Stimulated activated CD4-positive, alpha-beta T cell treated with anti-CD3 and anti-CD28 coated beads, Interleukin-4, amount 100 ng/mL, for 1 hour (primary cell): Measurements from ENCODE around the gene HEPH.
"Not testable (repeated sequence)": the region's sequence is repeated elsewhere in the genome, so short reads cannot be mapped to it uniquely, and the experiment has no call there.

Experiments
- DNase-seq: peaks from one replicate; pipeline ENCODE4 v3.0.0-alpha.2; 2020

Gene HEPH

GRCh38 chrX:66163849-66164411, at the start of gene HEPH:
Gene HEPH (plus strand): TSS chrX:66164247. CDS start chrX:66170571, 6,324 bp downstream.
- no peak for DNase-seq

GRCh38 chrX:66118722-66119121, 45.3 kb upstream of the HEPH start:
- not testable (repeated sequence) for DNase-seq

GRCh38 chrX:66121354-66121753, 42.7 kb upstream of the HEPH start:
- not testable (repeated sequence) for DNase-seq

- DNase-seq = no peak
Measured at GRCh38 chrX:66126662-66127061, 37.4 kb upstream of the HEPH start.

- no peak for DNase-seq
Measured at GRCh38 chrX:66130469-66130868, 33.6 kb upstream of the HEPH start.

GRCh38 chrX:66135284-66135683, 28.8 kb upstream of the HEPH start:
- not testable (repeated sequence) for DNase-seq

GRCh38 chrX:66142351-66142750, 21.7 kb upstream of the HEPH start:
- no peak for DNase-seq

- DNase-seq = no peak
Measured at GRCh38 chrX:66144258-66144657, 19.8 kb upstream of the HEPH start.

- DNase-seq = no peak
Measured at GRCh38 chrX:66149519-66149918, 14.5 kb upstream of the HEPH start.

- DNase-seq = no peak
Measured at GRCh38 chrX:66150163-66150562, 13.9 kb upstream of the HEPH start.

GRCh38 chrX:66162331-66162822, 1.7 kb upstream of the HEPH start:
- DNase-seq = no peak

- no peak for DNase-seq
Measured at GRCh38 chrX:66163447-66163846, 600 bp upstream of the HEPH start.

GRCh38 chrX:66164470-66164869, 423 bp downstream of the HEPH start:
- no peak for DNase-seq

- no peak for DNase-seq
Measured at GRCh38 chrX:66164931-66165330, 884 bp downstream of the HEPH start.

- DNase-seq = no peak
Measured at GRCh38 chrX:66166671-66167070, 2.6 kb downstream of the HEPH start.

- no peak for DNase-seq
Measured at GRCh38 chrX:66167431-66167830, 3.4 kb downstream of the HEPH start.

GRCh38 chrX:66176134-66176533, 12.1 kb downstream of the HEPH start:
- DNase-seq = no peak

- DNase-seq = no peak
Measured at GRCh38 chrX:66191563-66191962, 27.5 kb downstream of the HEPH start.

- no peak for DNase-seq
Measured at GRCh38 chrX:66193821-66194220, 29.8 kb downstream of the HEPH start.

GRCh38 chrX:66200050-66200664, 36.1 kb downstream of the HEPH start:
- DNase-seq = no peak

GRCh38 chrX:66200855-66201795, 37.1 kb downstream of the HEPH start:
- no peak for DNase-seq

GRCh38 chrX:66203114-66203513, 39.1 kb downstream of the HEPH start:
- no peak for DNase-seq

- no peak for DNase-seq
Measured at GRCh38 chrX:66221856-66222255, 57.8 kb downstream of the HEPH start.

GRCh38 chrX:66232296-66232695, 68.2 kb downstream of the HEPH start:
- DNase-seq = no peak
